ENCODE measurements around the gene SLC2A1. TPM values are rescaled to one million over a fixed set of nuclear protein-coding genes. Genes with fewer than 3 reads are reported as not detected.

The SLC2A1 gene
- total RNA-seq, 2 experiments from 2014 or later: 158 to 162 TPM

- ATAC-seq (peak; percentile 85), DNase-seq (peak; percentile 21)
- no peak for TF ChIP-seq CTCF (IDR thresholded peaks at IDR 0.05)
- H3K4me3 Mint-ChIP-seq: no peak overlapping the region
- H3K27ac Mint-ChIP-seq: no peak overlapping the region
- CTCF ChIA-PET: no interaction called here
- no peaks in the 10 kb centered on the region for H3K4me1 Mint-ChIP-seq (ENCODE audit: low read depth)
- H3K9me3 Mint-ChIP-seq: no peaks in the 10 kb centered on the region
- no peaks in the 10 kb centered on the region for H3K36me3 Mint-ChIP-seq (ENCODE audit: low read depth)
- POLR2A ChIA-PET: interaction anchor here (0.6 kb wide), 1 partner anchor 66 kb away, joined by 3 read pairs; no protein-coding TSS in a partner anchor
- intact Hi-C loops (cut with micrococcal nuclease): no loop called here
- no peaks in the 10 kb centered on the region for H3K27me3 Mint-ChIP-seq
Observed at GRCh38 chr1:43004587-43005459, 46.2 kb upstream of the SLC2A1 start.

- POLR2A ChIA-PET: no interaction called here
- Mint-ChIP-seq H3K4me1 (ENCODE audit: low read depth) (no peaks in the 10 kb centered on the region), H3K36me3 (ENCODE audit: low read depth) (no peaks in the 10 kb centered on the region), H3K4me3 (no peak overlapping the region), H3K27ac (no peak overlapping the region), H3K9me3 (no peaks in the 10 kb centered on the region), H3K27me3 (no peaks in the 10 kb centered on the region)
- TF ChIP-seq CTCF (IDR thresholded peaks at IDR 0.05): no peak
- CTCF ChIA-PET: no interaction called here
- ATAC-seq: no peak
- no peak for DNase-seq
- intact Hi-C loops (cut with micrococcal nuclease): no loop called here
Observed at GRCh38 chr1:43002766-43003165, 44.1 kb upstream of the SLC2A1 start.

GRCh38 chr1:43002116-43002515, 43.4 kb upstream of the SLC2A1 start:
- Mint-ChIP-seq H3K4me1 (ENCODE audit: low read depth) (no peaks in the 10 kb centered on the region), H3K27me3 (no peaks in the 10 kb centered on the region), H3K27ac (no peak overlapping the region), H3K9me3 (no peaks in the 10 kb centered on the region), H3K36me3 (ENCODE audit: low read depth) (no peaks in the 10 kb centered on the region), H3K4me3 (no peak overlapping the region)
- ChIA-PET POLR2A (no interaction called here), CTCF (interaction anchor here (2.2 kb wide), 1 partner anchor 89 kb away, joined by 5 read pairs; no protein-coding TSS in a partner anchor)
- ATAC-seq: no peak
- DNase-seq: no peak
- TF ChIP-seq CTCF (IDR thresholded peaks at IDR 0.05): no peak
- intact Hi-C loops (cut with micrococcal nuclease): no loop called here

GRCh38 chr1:43001434-43001833, 42.8 kb upstream of the SLC2A1 start:
- ATAC-seq (no peak), DNase-seq (no peak)
- POLR2A ChIA-PET: no interaction called here
- no peak overlapping the region for H3K27ac Mint-ChIP-seq
- no peaks in the 10 kb centered on the region for H3K36me3 Mint-ChIP-seq (ENCODE audit: low read depth)
- CTCF ChIA-PET: interaction anchor here (0.8 to 2.2 kb wide), 2 partner anchors 72 to 88 kb away, joined by 4 to 5 read pairs; no protein-coding TSS in a partner anchor
- no peaks in the 10 kb centered on the region for H3K4me1 Mint-ChIP-seq (ENCODE audit: low read depth)
- no peaks in the 10 kb centered on the region for H3K9me3 Mint-ChIP-seq
- TF ChIP-seq CTCF (IDR thresholded peaks at IDR 0.05): no peak
- intact Hi-C loops (cut with micrococcal nuclease): no loop called here
- no peaks in the 10 kb centered on the region for H3K27me3 Mint-ChIP-seq
- no peak overlapping the region for H3K4me3 Mint-ChIP-seq

- CTCF ChIA-PET: interaction anchor here (2.2 kb wide), 1 partner anchor 87 kb away, joined by 5 read pairs; no protein-coding TSS in a partner anchor
- no peaks in the 10 kb centered on the region for H3K4me1 Mint-ChIP-seq (ENCODE audit: low read depth)
Observed at GRCh38 chr1:43000271-43000670, 41.6 kb upstream of the SLC2A1 start.

More at GRCh38 chr1:43000271-43000670, 41.6 kb upstream of the SLC2A1 start:
- no peaks in the 10 kb centered on the region for H3K27me3 Mint-ChIP-seq
- H3K36me3 Mint-ChIP-seq (ENCODE audit: low read depth): no peaks in the 10 kb centered on the region
- intact Hi-C loops (cut with micrococcal nuclease): no loop called here
- POLR2A ChIA-PET: no interaction called here
- H3K27ac Mint-ChIP-seq: no peak overlapping the region
- TF ChIP-seq CTCF (IDR thresholded peaks at IDR 0.05): no peak
- H3K9me3 Mint-ChIP-seq: no peaks in the 10 kb centered on the region
- DNase-seq (no peak), ATAC-seq (no peak)
- no peak overlapping the region for H3K4me3 Mint-ChIP-seq

Measured in activated CD8-positive, alpha-beta T cell treated with anti-CD3 and anti-CD28 coated beads for 36 hours (primary cell).